Transverse colon (tissue), 4 donors: ENCODE measurements around the gene OTULIN. TPM values are rescaled to one million over a fixed set of nuclear protein-coding genes. Genes with fewer than 3 reads are reported as not detected.

ENCODE experiments used
- DNase-seq: peaks from one replicate; pipeline ENCODE4 v3.0.0-alpha.2; 2019
- H3K27ac ChIP-seq, 4 donors: fragments of 200-600 bp; sonication (generic); 2 replicates each; pipeline ENCODE4 v1.5.1; 2016 to 2018; ENCODE audit warnings: inconsistent platforms in 4 of 4
- H3K27me3 ChIP-seq: fragments of 200-600 bp; sonication (generic); 2 replicates; pipeline ENCODE4 v1.5.1; 2017; ENCODE audit warnings: inconsistent platforms
- H3K36me3 ChIP-seq, 4 donors: fragments of 200-600 bp; sonication (generic); 2 replicates each; pipeline ENCODE4 v1.5.1; 2017 to 2019; ENCODE audit warnings: inconsistent platforms in 4 of 4
- H3K4me1 ChIP-seq, 4 donors: fragments of 200-600 bp; sonication (generic); 2 replicates each; pipeline ENCODE4 v1.5.1; 2017 to 2020; ENCODE audit warnings: inconsistent platforms in 4 of 4
- H3K4me3 ChIP-seq, 4 donors: fragments of 200-600 bp; sonication (generic); 1 replicate in 1 of 4; 2 replicates in 3 of 4; pipeline versions ENCODE4 v1.5.1 to v1.6.1; 2017 to 2019; ENCODE audit warnings: inconsistent platforms in 4 of 4
- H3K9me3 ChIP-seq, 2 donors: fragments of 200-600 bp; sonication (generic); 2 replicates each; pipeline ENCODE4 v1.5.1; 2017 to 2019; ENCODE audit warnings: inconsistent platforms in 2 of 2
- CTCF ChIP-seq, 5 experiments: fragments of 200-600 bp in 3 of 5; fragments of 450-650 bp in 2 of 5; sonication (generic) in 3 of 5; IDR thresholded peaks; 1 replicate in 2 of 5; 2 replicates in 3 of 5; pipeline ENCODE4 v1.5.1; 2016 to 2017; ENCODE audit warnings: antibody characterized with exemption in 5 of 5, inconsistent platforms in 3 of 5, mild to moderate bottlenecking in 2 of 5, moderate library complexity in 1 of 5
- EP300 ChIP-seq: sonication (generic); formaldehyde crosslinking; IDR thresholded peaks from one replicate; pipeline ENCODE4 v1.6.1; 2017; ENCODE audit warnings: antibody characterized with exemption, low read depth
- POLR2A ChIP-seq: fragments of 450-650 bp; IDR thresholded peaks from one replicate; pipeline ENCODE4 v1.6.1; 2016; ENCODE audit warnings: antibody characterized with exemption, mild to moderate bottlenecking, moderate library complexity
- POLR2AphosphoS5 ChIP-seq, 3 donors: sonication (generic); formaldehyde crosslinking; IDR thresholded peaks; one replicate each; pipeline ENCODE4 v1.6.1; 2016; ENCODE audit warnings: antibody characterized with exemption in 3 of 3
- WGBS, 2 donors: methylation state at CpG; one replicate each; pipeline ENCODE4 v1.1.5; 2018; ENCODE audit warnings: low coverage in 1 of 2; 5-methylcytosine and 5-hydroxymethylcytosine counted together
- in situ Hi-C, 4 donors: fragments of 200-750 bp; cut with MboI; loops; one replicate each; pipeline versions ENCODE4 v1.15.0 to v1.15.1; 2017; ENCODE audit warnings: low sequenced_read_pairs in 3 of 4, low pct_ligation_motif_present in 1 of 4, low pct_unique_long_range_greater_than_20kb in 1 of 4
- intact Hi-C: fragments of 100-400 bp; cut with DNase I; formaldehyde crosslinking; loops from one replicate; pipeline ENCODE4 v1.15.1; 2023; ENCODE audit warnings: low total_unique reads
- total RNA-seq, 4 donors: library from RNA; depleted of rRNA; stranded (reverse); fragments of >200 nt; gene quantifications; one replicate each; pipeline ENCODE4 v1.1.0, GENCODE V29; 2016

Gene OTULIN
- total RNA-seq, 4 donors from 2014 or later: 34.8 to 52.4 (median 40.4) TPM

DNA sequence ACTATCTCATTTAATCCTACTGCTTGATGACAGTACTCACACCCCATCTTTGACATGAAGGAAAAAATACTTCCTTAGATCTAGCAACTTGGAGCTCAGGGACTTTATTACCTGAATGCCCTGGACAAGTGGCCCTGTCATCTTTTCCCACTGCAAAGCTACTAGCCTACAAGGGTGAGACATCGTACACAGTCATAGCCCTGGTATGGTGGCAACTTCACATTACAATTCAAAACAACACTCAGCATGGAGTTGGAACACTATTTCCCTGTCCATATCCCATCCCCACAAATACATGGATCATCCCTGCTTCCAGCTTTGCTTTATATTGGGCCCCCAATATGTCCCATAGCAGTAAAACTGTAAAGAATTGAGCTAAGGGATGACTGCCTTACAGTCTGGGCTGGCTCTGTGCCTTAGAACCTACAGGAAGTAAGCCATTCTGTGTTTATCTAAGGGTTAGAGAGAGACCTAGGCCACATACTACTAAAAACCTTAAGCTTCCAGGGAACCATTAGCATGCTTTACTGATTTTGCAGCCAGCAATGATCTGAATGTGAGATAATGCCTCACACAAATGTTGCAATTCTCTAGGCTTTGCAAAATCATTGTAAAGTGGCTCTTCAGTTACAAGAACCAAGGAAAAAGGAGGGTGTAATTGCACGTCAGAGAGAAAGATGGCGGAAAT, 55.9 kb downstream of the OTULIN start:
- Histone ChIP-seq H3K36me3 (peaks cover 0 to 6% (median 0%) of the 10 kb centered on the region in 4 donors), H3K4me3 (no peak overlapping the region), H3K9me3 (no peaks in the 10 kb centered on the region), H3K27me3 (no peaks in the 10 kb centered on the region), H3K4me1 (peaks cover 0 to 9% (median 1%) of the 10 kb centered on the region in 4 donors), H3K27ac (no peak overlapping the region)
- DNase-seq: no peak
- intact Hi-C loops: no loop called here
- 71 to 95% methylated on average over 1 to 3 of the region's 3 CpGs for WGBS, 2 donors
- no peak for TF ChIP-seq CTCF (IDR thresholded peaks at IDR 0.05)
- TF ChIP-seq POLR2AphosphoS5 (IDR thresholded peaks at IDR 0.05): no peak
- TF ChIP-seq POLR2A: no peak
- TF ChIP-seq EP300: no peak
- in situ Hi-C loops: loop anchor here in 2 of 4 donors (10.0 kb wide), 2 partner anchors 284 to 294 kb away; no protein-coding TSS in a partner anchor

GRCh38 chr5:14721990-14722656, 57.6 kb downstream of the OTULIN start:
- TF ChIP-seq CTCF (IDR thresholded peaks at IDR 0.05) (no peak), POLR2A (no peak)

DNA sequence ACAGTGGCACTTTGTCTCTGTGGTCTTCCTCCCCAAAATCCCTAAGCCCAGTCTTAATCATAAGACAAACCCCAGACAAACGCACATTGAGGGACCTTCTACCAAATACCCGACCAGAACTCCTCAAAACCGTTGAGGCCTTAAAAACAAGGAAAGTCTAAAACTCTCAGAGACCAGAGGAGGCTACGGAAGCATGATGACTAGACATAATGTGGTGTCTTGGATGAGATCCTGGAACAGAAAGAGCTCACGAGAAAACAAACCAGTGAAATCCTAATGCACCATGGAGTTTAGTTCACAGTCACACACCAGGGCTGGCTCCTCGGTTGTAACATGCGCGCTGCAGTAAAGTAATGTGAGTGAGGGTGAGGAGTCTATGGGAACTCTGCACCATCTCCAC, 58.4 kb downstream of the OTULIN start:
- TF ChIP-seq EP300 (no peak), POLR2A (no peak), POLR2AphosphoS5 (IDR thresholded peaks at IDR 0.05) (no peak), CTCF (IDR thresholded peaks at IDR 0.05) (no peak)
- WGBS, 2 donors: 90 to 96% methylated on average over 6 to 8 of the region's 8 CpGs
- in situ Hi-C loops (loop anchor here in 2 of 4 donors (10.0 kb wide), 2 partner anchors 282 to 292 kb away; no protein-coding TSS in a partner anchor), intact Hi-C loops (no loop called here)
- H3K9me3 ChIP-seq: no peaks in the 10 kb centered on the region
- H3K4me3 ChIP-seq: no peak overlapping the region
- no peak for DNase-seq
- H3K27me3 ChIP-seq: no peaks in the 10 kb centered on the region
- no peaks in the 10 kb centered on the region for H3K36me3 ChIP-seq
- peaks cover 0 to 8% (median 3%) of the 10 kb centered on the region in 4 donors for H3K4me1 ChIP-seq
- no peak overlapping the region for H3K27ac ChIP-seq

More at GRCh38 chr5:14721990-14722656, 57.6 kb downstream of the OTULIN start:
- in situ Hi-C loops (loop anchor here in 2 of 4 donors (10.0 kb wide), 2 partner anchors 283 to 293 kb away; no protein-coding TSS in a partner anchor), intact Hi-C loops (no loop called here)
- no peak overlapping the region for H3K27ac ChIP-seq
- no peak overlapping the region for H3K4me3 ChIP-seq
- no peak for DNase-seq
- no peaks in the 10 kb centered on the region for H3K9me3 ChIP-seq
- no peaks in the 10 kb centered on the region for H3K27me3 ChIP-seq
- H3K4me1 ChIP-seq: peaks cover 0 to 5% (median 1%) of the 10 kb centered on the region in 4 donors
- 86 to 100% methylated on average over 3 to 7 of the region's 7 CpGs for WGBS, 2 donors
- H3K36me3 ChIP-seq: no peaks in the 10 kb centered on the region

DNA sequence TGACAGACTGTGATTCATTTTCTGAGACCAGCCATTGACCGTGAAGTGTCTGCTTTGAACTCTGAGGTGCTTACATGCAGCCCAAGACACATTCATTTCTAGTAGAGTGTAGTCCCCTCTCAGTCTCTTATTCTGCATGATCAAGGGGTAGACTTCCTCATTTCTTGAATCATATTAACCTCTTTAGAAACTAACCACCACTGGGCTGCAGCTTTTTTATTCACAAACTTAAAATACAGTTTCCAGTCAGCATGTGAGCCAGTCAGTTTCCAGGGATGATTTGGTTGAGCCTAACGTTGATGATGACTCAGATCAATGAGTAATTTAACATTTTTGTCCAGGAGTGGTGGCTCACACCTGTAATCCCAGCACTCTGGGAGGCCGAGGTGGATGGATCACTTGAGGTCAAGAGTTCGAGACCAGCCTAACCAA, 59.2 kb downstream of the OTULIN start:
- H3K4me3 ChIP-seq: no peak overlapping the region
- DNase-seq: no peak
- H3K36me3 ChIP-seq: no peaks in the 10 kb centered on the region
- TF ChIP-seq POLR2AphosphoS5 (IDR thresholded peaks at IDR 0.05) (no peak), CTCF (IDR thresholded peaks at IDR 0.05) (no peak), POLR2A (no peak), EP300 (no peak)
- WGBS, 2 donors: 80 to 81% methylated on average over 3 to 4 of the region's 4 CpGs
- H3K27me3 ChIP-seq: no peaks in the 10 kb centered on the region
- intact Hi-C loops (no loop called here), in situ Hi-C loops (loop anchor here in 2 of 4 donors (10.0 kb wide), 2 partner anchors 281 to 291 kb away; no protein-coding TSS in a partner anchor)
- H3K9me3 ChIP-seq: no peaks in the 10 kb centered on the region
- H3K4me1 ChIP-seq: peaks cover 0 to 14% (median 7%) of the 10 kb centered on the region in 4 donors
- no peak overlapping the region for H3K27ac ChIP-seq
